GM12878 (cell line): ENCODE data around the gene DHDH. TPM values are rescaled to one million over a fixed set of nuclear protein-coding genes. Genes with fewer than 3 reads are reported as not detected.
A peak's percentile ranks its signal among the peaks of the same experiment; 100 is the strongest.

Experiments
- ATF7 ChIP-seq: fragments of 450-650 bp; IDR thresholded peaks from 2 replicates; pipeline ENCODE4 v1.6.1; 2016; ENCODE audit warnings: low read depth, mild to moderate bottlenecking
- BMI1 ChIP-seq: fragments of 450-650 bp; IDR thresholded peaks from 2 replicates; pipeline ENCODE4 v1.6.1; 2016; ENCODE audit warnings: mild to moderate bottlenecking, moderate library complexity, borderline replicate concordance
- CBFB ChIP-seq: IDR thresholded peaks from 2 replicates; pipeline ENCODE4 v1.6.1; 2016; ENCODE audit warnings: antibody characterized with exemption, low read depth
- CHD4 ChIP-seq: fragments of 200-600 bp; sonication (generic); IDR thresholded peaks from 2 replicates; pipeline ENCODE4 v1.6.1; 2016; ENCODE audit warnings: mild to moderate bottlenecking
- DPF2 ChIP-seq: fragments of 450-650 bp; IDR thresholded peaks from 2 replicates; pipeline ENCODE4 v1.6.1; 2017; ENCODE audit warnings: mild to moderate bottlenecking
- EED ChIP-seq: sonication (generic); IDR thresholded peaks from 2 replicates; pipeline ENCODE4 v1.6.1; 2016; ENCODE audit warnings: antibody characterized with exemption, low read depth
- EP300 ChIP-seq, 2 experiments: fragments of 150-350 bp in 1 of 2; IDR thresholded peaks; 2 replicates each; pipeline ENCODE4 v1.6.1; 2011 to 2012; ENCODE audit warnings: low read depth in 2 of 2, low read length in 2 of 2, borderline replicate concordance in 1 of 2, improper control_type of control experiment in 1 of 2, inconsistent platforms in 1 of 2; ENCODE audit not compliant: control insufficient read depth in 1 of 2
- IKZF2 ChIP-seq, 2 experiments: fragments of 450-650 bp; IDR thresholded peaks; 2 replicates each; pipeline ENCODE4 v1.6.1; 2017; ENCODE audit warnings: mild to moderate bottlenecking in 2 of 2, moderate library complexity in 2 of 2
- MEF2B ChIP-seq: fragments of 450-650 bp; IDR thresholded peaks from 2 replicates; pipeline ENCODE4 v1.6.1; 2018; ENCODE audit warnings: mild to moderate bottlenecking, moderate library complexity; ENCODE audit not compliant: partially characterized antibody, poor library complexity, severe bottlenecking
- RUNX3 ChIP-seq: IDR thresholded peaks from 2 replicates; pipeline ENCODE4 v1.6.1; 2012; ENCODE audit warnings: low read length, inconsistent platforms
- SIX5 ChIP-seq: IDR thresholded peaks from 2 replicates; pipeline ENCODE4 v1.6.1; 2011; ENCODE audit warnings: mild to moderate bottlenecking, low read depth, low read length, moderate library complexity; ENCODE audit not compliant: severe bottlenecking
- SUPT20H ChIP-seq: IDR thresholded peaks from 2 replicates; pipeline ENCODE4 v1.6.1; 2011; ENCODE audit warnings: low read depth, mild to moderate bottlenecking, low read length, moderate library complexity, borderline replicate concordance; ENCODE audit not compliant: control insufficient read depth
- TCF12 ChIP-seq: IDR thresholded peaks from 2 replicates; pipeline ENCODE4 v1.6.1; 2011; ENCODE audit warnings: low read depth, mild to moderate bottlenecking, low read length
- TCF3 ChIP-seq: IDR thresholded peaks from 2 replicates; pipeline ENCODE4 v1.6.1; 2012; ENCODE audit warnings: low read depth, mild to moderate bottlenecking, low read length, borderline replicate concordance; ENCODE audit not compliant: insufficient read depth
- WRNIP1 ChIP-seq: IDR thresholded peaks from 2 replicates; pipeline ENCODE4 v1.6.1; 2011; ENCODE audit warnings: low read depth, low read length, improper control_type of control experiment, borderline replicate concordance
- YBX1 ChIP-seq: fragments of 450-650 bp; IDR thresholded peaks from 2 replicates; pipeline ENCODE4 v1.6.1; 2016; ENCODE audit warnings: antibody characterized with exemption
- YY1 ChIP-seq: IDR thresholded peaks from 2 replicates; pipeline ENCODE4 v1.6.1; 2011; ENCODE audit warnings: low read depth, mild to moderate bottlenecking, low read length
- polyA plus RNA-seq, 11 experiments: library from polyadenylated mRNA; depleted of rRNA in 4 of 11; unstranded in 6 of 11; stranded (reverse) in 5 of 11; fragments of >200 nt; fragmentation: Nextera tagmentation in 4 of 11; fragmentation: Illumina TruSeq in 1 of 11; extraction: Ambion mirVana in 4 of 11; extraction: Trizol in 1 of 11; gene quantifications; 1 replicate in 1 of 11; 2 replicates in 10 of 11; pipeline versions ENCODE4 v1.2.1 to v1.2.3, GENCODE V29; 2011 to 2016; ENCODE audit warnings: inconsistent platforms in 2 of 11, missing spikeins in 2 of 11, low read depth in 1 of 11
- total RNA-seq, 4 experiments: library from RNA; depleted of rRNA in 3 of 4; stranded (reverse); fragments of >200 nt in 3 of 4; fragmentation: Illumina TruSeq in 1 of 4; extraction: Trizol in 1 of 4; gene quantifications; 2 replicates each; pipeline versions ENCODE4 v1.2.1 to v1.2.3, GENCODE V29; 2013 to 2021
- TF ChIP-seq, protein P1 (sequence below): fragments of 450-650 bp; IDR thresholded peaks from 2 replicates; pipeline ENCODE4 v1.6.1; 2016; ENCODE audit warnings: mild to moderate bottlenecking
- TF ChIP-seq, protein P2 (sequence below), 3 experiments: IDR thresholded peaks in 2 of 3; conservative IDR thresholded peaks in 1 of 3; 2 replicates each; pipeline ENCODE4 v1.5.1; 2011; ENCODE audit warnings: low read depth in 3 of 3, low read length in 3 of 3, mild to moderate bottlenecking in 3 of 3, control low read depth in 2 of 3, moderate library complexity in 2 of 3, inconsistent platforms in 1 of 3, mixed read lengths in 1 of 3; ENCODE audit not compliant: control insufficient read depth in 2 of 3, insufficient read depth in 1 of 3; ENCODE audit errors: extremely low read depth in 1 of 3
- TF ChIP-seq, protein P3 (sequence below): fragments of 450-650 bp; IDR thresholded peaks from 2 replicates; pipeline ENCODE4 v1.6.1; 2017; ENCODE audit warnings: mild to moderate bottlenecking, moderate library complexity
- TF ChIP-seq, protein P4 (sequence below): fragments of 450-650 bp; IDR thresholded peaks from 2 replicates; pipeline ENCODE4 v1.6.1; 2016; ENCODE audit warnings: mild to moderate bottlenecking
- TF ChIP-seq, protein P5 (sequence below): IDR thresholded peaks from 2 replicates; pipeline ENCODE4 v1.6.1; 2011; ENCODE audit warnings: low read depth, mild to moderate bottlenecking, low read length, moderate library complexity, borderline replicate concordance; ENCODE audit errors: extremely low read depth

Gene DHDH
- total and polyA plus RNA-seq, 10 of the 15 experiments (the other 5 are each of a cell fraction or from before 2014, with no cell fraction given), result 0.13 to 0.21 (median 0.15) TPM; not detected in 7

DNA sequence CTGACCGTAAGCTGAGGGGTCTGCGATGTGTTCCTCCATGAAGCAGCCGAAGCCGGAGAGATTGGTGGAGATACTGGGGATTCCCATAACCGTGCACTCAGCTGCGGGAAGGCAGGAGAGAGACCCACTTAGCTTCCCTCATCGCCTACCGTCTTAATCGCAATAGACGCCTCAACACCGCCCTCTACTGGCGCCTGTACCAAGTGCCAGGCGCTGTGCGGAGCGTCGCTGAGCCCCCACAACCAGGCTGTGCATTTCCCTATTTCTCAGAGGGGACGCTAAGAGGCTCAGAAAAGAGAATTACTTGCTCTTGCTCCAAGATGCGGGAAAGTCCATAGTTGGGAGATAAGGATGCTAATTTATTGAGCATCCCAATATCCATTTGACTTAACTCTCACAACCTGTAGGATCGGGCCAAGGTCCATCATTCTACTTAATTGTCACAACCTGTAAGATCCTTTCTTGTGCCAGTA lies 37.5 kb downstream of the DHDH start (continued):
- TF ChIP-seq SUPT20H (no peak), YY1 (peak; percentile 72), IKZF2 (IDR thresholded peaks at IDR 0.05) (0 out of 4 replicates have a peak, but pooled peaks of 1 of the 2 experiments have one; percentile 18), TCF12 (no peak), SIX5 (no peak), MEF2B (no peak), TCF3 (no peak), ATF7 (no peak), WRNIP1 (no peak), CBFB (no peak), BMI1 (no peak), RUNX3 (peak; percentile 37; the same call in 1 of the 2 replicates), YBX1 (no peak), EP300 (IDR thresholded peaks at IDR 0.05; ENCODE audit: borderline replicate concordance in 1 of 2, control insufficient read depth in 1 of 2, low read depth in 2 of 2, low read length in 2 of 2) (no peak), CHD4 (no peak), EED (no peak), DPF2 (no peak)
- TF ChIP-seq, protein P1, sequence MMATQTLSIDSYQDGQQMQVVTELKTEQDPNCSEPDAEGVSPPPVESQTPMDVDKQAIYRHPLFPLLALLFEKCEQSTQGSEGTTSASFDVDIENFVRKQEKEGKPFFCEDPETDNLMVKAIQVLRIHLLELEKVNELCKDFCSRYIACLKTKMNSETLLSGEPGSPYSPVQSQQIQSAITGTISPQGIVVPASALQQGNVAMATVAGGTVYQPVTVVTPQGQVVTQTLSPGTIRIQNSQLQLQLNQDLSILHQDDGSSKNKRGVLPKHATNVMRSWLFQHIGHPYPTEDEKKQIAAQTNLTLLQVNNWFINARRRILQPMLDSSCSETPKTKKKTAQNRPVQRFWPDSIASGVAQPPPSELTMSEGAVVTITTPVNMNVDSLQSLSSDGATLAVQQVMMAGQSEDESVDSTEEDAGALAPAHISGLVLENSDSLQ, result no peak
- TF ChIP-seq, protein P2, sequence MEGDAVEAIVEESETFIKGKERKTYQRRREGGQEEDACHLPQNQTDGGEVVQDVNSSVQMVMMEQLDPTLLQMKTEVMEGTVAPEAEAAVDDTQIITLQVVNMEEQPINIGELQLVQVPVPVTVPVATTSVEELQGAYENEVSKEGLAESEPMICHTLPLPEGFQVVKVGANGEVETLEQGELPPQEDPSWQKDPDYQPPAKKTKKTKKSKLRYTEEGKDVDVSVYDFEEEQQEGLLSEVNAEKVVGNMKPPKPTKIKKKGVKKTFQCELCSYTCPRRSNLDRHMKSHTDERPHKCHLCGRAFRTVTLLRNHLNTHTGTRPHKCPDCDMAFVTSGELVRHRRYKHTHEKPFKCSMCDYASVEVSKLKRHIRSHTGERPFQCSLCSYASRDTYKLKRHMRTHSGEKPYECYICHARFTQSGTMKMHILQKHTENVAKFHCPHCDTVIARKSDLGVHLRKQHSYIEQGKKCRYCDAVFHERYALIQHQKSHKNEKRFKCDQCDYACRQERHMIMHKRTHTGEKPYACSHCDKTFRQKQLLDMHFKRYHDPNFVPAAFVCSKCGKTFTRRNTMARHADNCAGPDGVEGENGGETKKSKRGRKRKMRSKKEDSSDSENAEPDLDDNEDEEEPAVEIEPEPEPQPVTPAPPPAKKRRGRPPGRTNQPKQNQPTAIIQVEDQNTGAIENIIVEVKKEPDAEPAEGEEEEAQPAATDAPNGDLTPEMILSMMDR (IDR thresholded peaks at IDR 0.05 in 2 of 3, conservative IDR thresholded peaks at IDR 0.05 in 1 of 3; ENCODE audit: control insufficient read depth in 2 of 3, extremely low read depth in 1 of 3, insufficient read depth in 1 of 3, low read depth in 3 of 3, low read length in 3 of 3), result peak; percentile 92 to 97 (median 94)
- TF ChIP-seq, protein P3, sequence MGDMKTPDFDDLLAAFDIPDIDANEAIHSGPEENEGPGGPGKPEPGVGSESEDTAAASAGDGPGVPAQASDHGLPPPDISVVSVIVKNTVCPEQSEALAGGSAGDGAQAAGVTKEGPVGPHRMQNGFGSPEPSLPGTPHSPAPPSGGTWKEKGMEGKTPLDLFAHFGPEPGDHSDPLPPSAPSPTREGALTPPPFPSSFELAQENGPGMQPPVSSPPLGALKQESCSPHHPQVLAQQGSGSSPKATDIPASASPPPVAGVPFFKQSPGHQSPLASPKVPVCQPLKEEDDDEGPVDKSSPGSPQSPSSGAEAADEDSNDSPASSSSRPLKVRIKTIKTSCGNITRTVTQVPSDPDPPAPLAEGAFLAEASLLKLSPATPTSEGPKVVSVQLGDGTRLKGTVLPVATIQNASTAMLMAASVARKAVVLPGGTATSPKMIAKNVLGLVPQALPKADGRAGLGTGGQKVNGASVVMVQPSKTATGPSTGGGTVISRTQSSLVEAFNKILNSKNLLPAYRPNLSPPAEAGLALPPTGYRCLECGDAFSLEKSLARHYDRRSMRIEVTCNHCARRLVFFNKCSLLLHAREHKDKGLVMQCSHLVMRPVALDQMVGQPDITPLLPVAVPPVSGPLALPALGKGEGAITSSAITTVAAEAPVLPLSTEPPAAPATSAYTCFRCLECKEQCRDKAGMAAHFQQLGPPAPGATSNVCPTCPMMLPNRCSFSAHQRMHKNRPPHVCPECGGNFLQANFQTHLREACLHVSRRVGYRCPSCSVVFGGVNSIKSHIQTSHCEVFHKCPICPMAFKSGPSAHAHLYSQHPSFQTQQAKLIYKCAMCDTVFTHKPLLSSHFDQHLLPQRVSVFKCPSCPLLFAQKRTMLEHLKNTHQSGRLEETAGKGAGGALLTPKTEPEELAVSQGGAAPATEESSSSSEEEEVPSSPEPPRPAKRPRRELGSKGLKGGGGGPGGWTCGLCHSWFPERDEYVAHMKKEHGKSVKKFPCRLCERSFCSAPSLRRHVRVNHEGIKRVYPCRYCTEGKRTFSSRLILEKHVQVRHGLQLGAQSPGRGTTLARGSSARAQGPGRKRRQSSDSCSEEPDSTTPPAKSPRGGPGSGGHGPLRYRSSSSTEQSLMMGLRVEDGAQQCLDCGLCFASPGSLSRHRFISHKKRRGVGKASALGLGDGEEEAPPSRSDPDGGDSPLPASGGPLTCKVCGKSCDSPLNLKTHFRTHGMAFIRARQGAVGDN, result no peak
- TF ChIP-seq, protein P4, sequence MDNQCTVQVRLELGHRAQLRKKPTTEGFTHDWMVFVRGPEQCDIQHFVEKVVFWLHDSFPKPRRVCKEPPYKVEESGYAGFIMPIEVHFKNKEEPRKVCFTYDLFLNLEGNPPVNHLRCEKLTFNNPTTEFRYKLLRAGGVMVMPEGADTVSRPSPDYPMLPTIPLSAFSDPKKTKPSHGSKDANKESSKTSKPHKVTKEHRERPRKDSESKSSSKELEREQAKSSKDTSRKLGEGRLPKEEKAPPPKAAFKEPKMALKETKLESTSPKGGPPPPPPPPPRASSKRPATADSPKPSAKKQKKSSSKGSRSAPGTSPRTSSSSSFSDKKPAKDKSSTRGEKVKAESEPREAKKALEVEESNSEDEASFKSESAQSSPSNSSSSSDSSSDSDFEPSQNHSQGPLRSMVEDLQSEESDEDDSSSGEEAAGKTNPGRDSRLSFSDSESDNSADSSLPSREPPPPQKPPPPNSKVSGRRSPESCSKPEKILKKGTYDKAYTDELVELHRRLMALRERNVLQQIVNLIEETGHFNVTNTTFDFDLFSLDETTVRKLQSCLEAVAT, result no peak
- TF ChIP-seq, protein P5, sequence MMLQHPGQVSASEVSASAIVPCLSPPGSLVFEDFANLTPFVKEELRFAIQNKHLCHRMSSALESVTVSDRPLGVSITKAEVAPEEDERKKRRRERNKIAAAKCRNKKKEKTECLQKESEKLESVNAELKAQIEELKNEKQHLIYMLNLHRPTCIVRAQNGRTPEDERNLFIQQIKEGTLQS, result no peak
